GM23338 (cell line): ENCODE results near the gene NDUFB4.

Source experiments
- CREB1 ChIP-seq: fragments of 250-450 bp; sonication (Bioruptor Pico); IDR thresholded peaks from 2 replicates; pipeline ENCODE4 v1.5.0; 2020; ENCODE audit warnings: low read depth, mild to moderate bottlenecking, moderate library complexity
- CTCF ChIP-seq, 2 experiments: fragments of 200-600 bp in 1 of 2; sonication (generic) in 1 of 2; conservative IDR thresholded peaks; 2 replicates each; pipeline versions ENCODE4 v1.5.1 to v1.6.1; 2016 to 2017; ENCODE audit warnings: antibody characterized with exemption in 2 of 2, low read depth in 2 of 2, mild to moderate bottlenecking in 2 of 2, moderate library complexity in 1 of 2
- EZH2 ChIP-seq: fragments of 200-600 bp; sonication (generic); IDR thresholded peaks from one replicate; pipeline ENCODE4 v1.8.0; 2017; ENCODE audit warnings: antibody characterized with exemption, mild to moderate bottlenecking, low read depth; ENCODE audit not compliant: unreplicated experiment
- JUNB ChIP-seq: IDR thresholded peaks from one replicate; pipeline ENCODE4 v1.6.1; 2016; ENCODE audit warnings: antibody characterized with exemption; ENCODE audit not compliant: unreplicated experiment
- POLR2AphosphoS5 ChIP-seq: IDR thresholded peaks from 2 replicates; pipeline ENCODE4 v1.6.1; 2016; ENCODE audit warnings: antibody characterized with exemption, low read depth

DNA sequence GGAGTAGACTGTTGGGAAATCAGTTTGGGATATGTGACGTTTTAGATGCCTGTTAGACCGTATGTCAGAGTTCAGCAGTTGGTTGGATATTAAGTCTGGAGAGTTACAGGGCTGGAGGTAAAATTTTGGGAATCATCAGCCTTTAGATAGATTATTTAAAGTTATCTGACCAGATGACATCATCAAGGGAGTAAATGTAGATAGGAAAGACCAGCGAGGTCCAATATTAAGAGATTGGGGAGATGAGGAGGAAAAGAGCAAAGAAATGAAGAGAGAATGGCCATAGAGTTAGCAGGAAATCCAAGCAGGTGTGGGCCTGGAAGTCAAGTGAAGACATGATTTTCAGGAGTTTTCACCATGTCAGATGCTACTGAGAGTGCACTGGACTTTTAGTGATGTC, 3.1 kb downstream of the NDUFB4 start:
- TF ChIP-seq CTCF (conservative IDR thresholded peaks at IDR 0.05; ENCODE audit: low read depth in 2 of 2) (no peak), EZH2 (no peak), CREB1 (CRISPR knock-in tag) (no peak), POLR2AphosphoS5 (no peak), JUNB (no peak)
